GM10248 (cell line): ENCODE data around the gene LRRTM1.

Source experiments
- CTCF ChIA-PET: fragments of 300-600 bp; sonication (Branson Sonifier 250); formaldehyde crosslinking; extraction: SDS; loops from one replicate; lab custom pipeline; 2021; ENCODE audit warnings: antibody characterized with exemption; lab: Yijun Ruan, JAX
- POLR2A ChIA-PET: fragments of 350-650 bp; sonication (Branson Sonifier 250); formaldehyde crosslinking; extraction: SDS; loops from one replicate; lab custom pipeline; 2020; ENCODE audit warnings: antibody characterized with exemption; lab: Yijun Ruan, JAX
- DNase-seq: peaks from one replicate; pipeline ENCODE4 v3.0.0; 2012; ENCODE audit errors: extremely low spot score
- CTCF ChIP-seq: IDR thresholded peaks from 2 replicates; pipeline ENCODE4 v1.5.1; 2012; ENCODE audit warnings: mild to moderate bottlenecking, low read depth; ENCODE audit errors: extremely low read depth, missing control alignments, control extremely low read depth

LRRTM1 gene

GRCh38 chr2:80335411-80335810, 30.9 kb upstream of the LRRTM1 start:
- DNase-seq, result no peak
- CTCF ChIA-PET, result no interaction called here
- POLR2A ChIA-PET, result no interaction called here
- no peak for TF ChIP-seq CTCF

DNA sequence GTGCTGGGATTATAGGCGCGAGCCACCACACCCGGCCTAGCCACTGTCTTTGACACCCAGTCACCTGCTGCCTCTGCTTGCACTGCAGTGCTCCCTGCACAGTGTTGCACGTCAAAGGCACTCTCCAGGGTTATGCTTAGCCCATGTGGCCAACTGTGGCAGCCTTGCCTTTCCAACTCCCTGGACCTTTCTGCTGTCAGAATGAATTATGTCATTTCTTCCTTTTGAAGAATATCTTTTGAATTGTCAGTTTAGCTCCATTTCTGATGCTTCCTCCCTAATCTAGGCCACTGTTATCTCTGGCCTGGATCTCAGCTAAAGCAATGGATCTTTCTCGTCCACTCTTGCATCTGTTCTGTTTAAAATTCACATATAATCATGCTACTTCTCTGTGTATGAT, 29.3 kb upstream of the LRRTM1 start:
- no peak for DNase-seq
- ChIA-PET POLR2A (no interaction called here), CTCF (no interaction called here)
- no peak for TF ChIP-seq CTCF

DNA sequence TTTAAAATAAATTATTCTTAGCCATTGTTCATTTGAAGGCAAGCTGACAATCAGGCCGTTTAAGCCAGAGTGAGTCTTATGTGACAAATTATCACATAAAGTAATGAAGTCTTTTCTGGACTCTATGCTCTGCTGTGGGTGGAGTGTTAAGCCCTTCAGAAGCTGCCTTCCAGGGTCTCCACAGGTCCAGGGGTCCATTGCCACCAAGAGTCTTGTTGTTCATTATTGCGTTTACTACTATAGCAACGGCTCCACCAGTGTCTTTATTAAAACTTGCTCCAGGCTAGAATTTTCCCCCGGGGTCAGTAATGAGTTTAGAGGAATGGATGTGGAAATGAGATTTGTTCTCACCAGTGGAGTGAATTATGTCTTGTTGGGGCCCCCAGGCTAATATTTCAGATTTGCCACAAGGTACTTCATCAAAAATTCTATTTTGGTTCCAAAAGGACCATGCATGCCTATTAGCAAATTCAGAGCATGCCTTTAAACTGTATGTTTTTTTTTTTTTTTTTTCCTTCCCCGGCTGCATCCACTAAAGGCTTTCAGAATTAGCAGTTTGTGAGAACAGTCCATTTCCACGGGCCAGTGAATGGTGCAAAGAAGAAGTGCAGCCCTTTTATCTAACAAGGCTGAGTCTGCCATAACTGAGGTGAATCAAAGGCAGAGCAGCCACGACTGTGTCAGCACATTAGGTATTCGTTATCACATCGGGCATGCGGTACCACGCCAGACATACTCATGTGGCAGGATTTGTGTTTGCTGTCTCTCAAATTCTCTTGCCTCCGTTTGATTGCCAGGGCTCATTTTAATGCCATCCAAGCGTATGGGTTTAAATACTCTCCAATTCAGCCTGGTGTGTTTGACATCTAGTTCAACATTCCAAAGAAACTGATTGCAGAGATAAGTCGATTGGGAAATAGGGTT, 26.2 kb upstream of the LRRTM1 start:
- no peak for TF ChIP-seq CTCF
- CTCF ChIA-PET, result no interaction called here
- POLR2A ChIA-PET, result no interaction called here
- DNase-seq, result no peak

- DNase-seq, result no peak
- ChIA-PET POLR2A (no interaction called here), CTCF (no interaction called here)
- no peak for TF ChIP-seq CTCF
These were observed 24.9 kb upstream of the LRRTM1 start for GRCh38 chr2:80329491-80329890.

DNA sequence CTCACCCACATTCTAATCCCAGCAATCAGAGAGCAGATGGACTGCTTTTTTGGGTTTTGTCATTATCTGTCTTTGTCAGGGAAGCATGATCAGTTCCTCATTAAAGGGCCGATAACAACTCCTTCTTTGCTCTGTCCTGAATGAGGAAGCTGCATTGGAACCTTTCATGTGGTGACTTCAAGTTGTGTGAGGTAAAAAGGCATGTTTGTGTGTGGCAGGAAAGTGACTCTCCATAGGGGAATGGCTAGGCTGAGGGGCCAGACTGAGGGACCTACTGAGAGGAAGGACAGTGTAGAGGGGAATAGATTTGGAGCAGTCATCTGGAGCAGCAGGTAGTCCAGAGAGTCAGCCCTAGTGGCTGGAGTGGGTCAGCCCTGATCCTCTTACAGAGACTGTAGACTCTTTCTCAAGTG, 23.6 kb upstream of the LRRTM1 start:
- POLR2A ChIA-PET, result no interaction called here
- no peak for DNase-seq
- CTCF ChIA-PET, result interaction anchor here (0.8 to 2.0 kb wide), 4 partner anchors 9 to 171 kb away, joined by 3 to 7 read pairs (median 4); no protein-coding TSS in a partner anchor
- no peak for TF ChIP-seq CTCF

DNA sequence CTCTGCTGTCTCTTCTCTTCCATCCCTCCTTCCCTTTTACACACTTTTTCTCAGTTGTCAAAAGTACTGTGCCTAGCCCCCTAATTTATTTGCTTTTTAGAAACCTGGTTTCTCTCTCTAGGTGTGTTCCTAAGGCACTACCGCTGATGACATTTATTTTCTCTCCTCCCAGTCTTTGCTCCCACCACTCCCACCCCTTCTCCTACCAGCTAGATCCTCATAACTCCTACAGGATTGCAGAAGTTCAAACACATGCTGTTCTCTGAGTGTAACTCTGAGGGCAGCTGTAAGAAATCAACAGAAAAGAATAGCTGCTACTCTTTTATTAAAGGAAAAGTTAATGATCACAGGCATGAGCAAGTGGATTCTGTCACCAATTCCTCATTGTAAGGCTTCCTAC, 22.3 kb upstream of the LRRTM1 start:
- no peak for TF ChIP-seq CTCF
- CTCF ChIA-PET, result interaction anchor here (1.1 to 2.0 kb wide), 2 partner anchors 19 to 172 kb away, joined by 4 to 7 read pairs; no protein-coding TSS in a partner anchor
- no peak for DNase-seq
- POLR2A ChIA-PET, result no interaction called here
